Activated T-helper 1 cell treated with anti-CD3 and anti-CD28 coated beads, Interleukin-12 subunit alpha, Interleukin-12 subunit beta, Interleukin-2, Interleukin-4 antibody, amounts not matched to agents 30 ng/mL and 10 ng/mL and 1 ng/mL, durations not matched to agents 14 hours and 24 hours and 36 hours (primary cell): ENCODE results near the gene USP17L11. TPM values are rescaled to one million over a fixed set of nuclear protein-coding genes. Genes with fewer than 3 reads are reported as not detected.
"Not testable (repeated sequence)": the region's sequence is repeated elsewhere in the genome, so short reads cannot be mapped to it uniquely, and the experiment has no call there.

Source experiments
- DNase-seq: peaks from one replicate; pipeline ENCODE4 v3.0.0; 2021; ENCODE audit warnings: low spot score
- H3K27ac Mint-ChIP-seq: one replicate; pipeline ENCODE4 v1.8.0; 2021; ENCODE audit warnings: mild to moderate bottlenecking, mixed read lengths
- H3K27me3 Mint-ChIP-seq: one replicate; pipeline ENCODE4 v1.8.0; 2022; ENCODE audit warnings: mild to moderate bottlenecking, moderate library complexity, mixed read lengths; ENCODE audit not compliant: insufficient read depth
- H3K36me3 Mint-ChIP-seq: one replicate; pipeline ENCODE4 v1.8.0; 2021; ENCODE audit warnings: low read depth, mixed read lengths
- H3K4me1 Mint-ChIP-seq: one replicate; pipeline ENCODE4 v1.8.0; 2021; ENCODE audit warnings: low read depth, mixed read lengths
- H3K4me3 Mint-ChIP-seq: one replicate; pipeline ENCODE4 v1.8.0; 2021; ENCODE audit warnings: mild to moderate bottlenecking, moderate library complexity, mixed read lengths
- H3K9me3 Mint-ChIP-seq: one replicate; pipeline ENCODE4 v1.8.0; 2021; ENCODE audit warnings: mixed read lengths
- intact Hi-C: fragments of 100-400 bp; cut with micrococcal nuclease; formaldehyde crosslinking; loops from one replicate; pipeline ENCODE4 v1.15.1; 2024
- total RNA-seq: library from RNA; stranded (reverse); gene quantifications from 2 replicates; pipeline ENCODE4 v1.2.3, GENCODE V29; 2022

USP17L11 gene
- not detected in 2 replicates for total RNA-seq

- H3K4me3 Mint-ChIP-seq, H3K36me3 Mint-ChIP-seq, intact Hi-C loops, DNase-seq, H3K27me3 Mint-ChIP-seq, H3K4me1 Mint-ChIP-seq, H3K27ac Mint-ChIP-seq, H3K9me3 Mint-ChIP-seq: not testable (repeated sequence)
Observed at GRCh38 chr4:9215105-9215504, at the start of gene USP17L11. Gene USP17L11, plus strand, starts transcription at chr4:9215405. Its CDS starts 0 bp downstream, at chr4:9215405.

- H3K27me3 Mint-ChIP-seq, H3K36me3 Mint-ChIP-seq, H3K4me1 Mint-ChIP-seq, H3K9me3 Mint-ChIP-seq, H3K27ac Mint-ChIP-seq, DNase-seq, intact Hi-C loops, H3K4me3 Mint-ChIP-seq: not testable (repeated sequence)
Observed at GRCh38 chr4:9165990-9166389, 49.2 kb upstream of the USP17L11 start.

- H3K36me3 Mint-ChIP-seq, H3K27me3 Mint-ChIP-seq, H3K27ac Mint-ChIP-seq, intact Hi-C loops, DNase-seq, H3K4me1 Mint-ChIP-seq, H3K9me3 Mint-ChIP-seq, H3K4me3 Mint-ChIP-seq: not testable (repeated sequence)
Observed at GRCh38 chr4:9169791-9170459, 45.3 kb upstream of the USP17L11 start, which contains the start of gene FAM90A26. Gene FAM90A26, plus strand, starts transcription at chr4:9170409. Its CDS starts 2,764 bp downstream, at chr4:9173173.

GRCh38 chr4:9210357-9210756, 4.8 kb upstream of the USP17L11 start, which contains the start of gene USP17L10:
Gene USP17L10, plus strand, starts transcription at chr4:9210657. Its CDS starts 0 bp downstream, at chr4:9210657.
- H3K27ac Mint-ChIP-seq, H3K27me3 Mint-ChIP-seq, H3K4me1 Mint-ChIP-seq, H3K9me3 Mint-ChIP-seq, H3K4me3 Mint-ChIP-seq, DNase-seq, H3K36me3 Mint-ChIP-seq, intact Hi-C loops: not testable (repeated sequence)

- H3K27ac Mint-ChIP-seq, H3K4me3 Mint-ChIP-seq, intact Hi-C loops, H3K9me3 Mint-ChIP-seq, H3K4me1 Mint-ChIP-seq, H3K36me3 Mint-ChIP-seq, H3K27me3 Mint-ChIP-seq: not testable (repeated sequence)
- peak; percentile 0 for DNase-seq
Observed at GRCh38 chr4:9214701-9215100, 504 bp upstream of the USP17L11 start.

- H3K4me1 Mint-ChIP-seq, H3K4me3 Mint-ChIP-seq, H3K9me3 Mint-ChIP-seq, H3K36me3 Mint-ChIP-seq, H3K27me3 Mint-ChIP-seq, DNase-seq, H3K27ac Mint-ChIP-seq, intact Hi-C loops: not testable (repeated sequence)
Observed at GRCh38 chr4:9219852-9220251, 4.6 kb downstream of the USP17L11 start, which contains the start of gene USP17L12. Gene USP17L12, plus strand, starts transcription at chr4:9220152. Its CDS starts 0 bp downstream, at chr4:9220152.

GRCh38 chr4:9224596-9224995, 9.4 kb downstream of the USP17L11 start, which contains the start of gene USP17L13:
Gene USP17L13, plus strand, starts transcription at chr4:9224896. Its CDS starts 0 bp downstream, at chr4:9224896.
- H3K9me3 Mint-ChIP-seq, H3K4me1 Mint-ChIP-seq, H3K4me3 Mint-ChIP-seq, DNase-seq, H3K27ac Mint-ChIP-seq, H3K27me3 Mint-ChIP-seq, H3K36me3 Mint-ChIP-seq, intact Hi-C loops: not testable (repeated sequence)

- H3K4me1 Mint-ChIP-seq, result not testable (repeated sequence)
- DNase-seq, result peak; percentile 0
Observed at GRCh38 chr4:9230249-9230648, 15.0 kb downstream of the USP17L11 start.

GRCh38 chr4:9234085-9234484, 18.9 kb downstream of the USP17L11 start, which contains the start of gene USP17L15:
Gene USP17L15, plus strand, starts transcription at chr4:9234385. Its CDS starts 0 bp downstream, at chr4:9234385.
- H3K27ac Mint-ChIP-seq, H3K4me1 Mint-ChIP-seq, H3K9me3 Mint-ChIP-seq, H3K36me3 Mint-ChIP-seq, DNase-seq, intact Hi-C loops, H3K27me3 Mint-ChIP-seq, H3K4me3 Mint-ChIP-seq: not testable (repeated sequence)

More at GRCh38 chr4:9230249-9230648, 15.0 kb downstream of the USP17L11 start:
- H3K4me3 Mint-ChIP-seq, H3K36me3 Mint-ChIP-seq, H3K27ac Mint-ChIP-seq, intact Hi-C loops, H3K27me3 Mint-ChIP-seq, H3K9me3 Mint-ChIP-seq: not testable (repeated sequence)

GRCh38 chr4:9238461-9238860, 23.3 kb downstream of the USP17L11 start:
- H3K4me3 Mint-ChIP-seq, H3K36me3 Mint-ChIP-seq, H3K4me1 Mint-ChIP-seq, H3K9me3 Mint-ChIP-seq, DNase-seq, H3K27ac Mint-ChIP-seq, intact Hi-C loops, H3K27me3 Mint-ChIP-seq: not testable (repeated sequence)

GRCh38 chr4:9243579-9243978, 28.4 kb downstream of the USP17L11 start, which contains the start of gene USP17L17:
Gene USP17L17, plus strand, starts transcription at chr4:9243879. Its CDS starts 0 bp downstream, at chr4:9243879.
- H3K9me3 Mint-ChIP-seq, H3K4me3 Mint-ChIP-seq, H3K27me3 Mint-ChIP-seq, DNase-seq, H3K4me1 Mint-ChIP-seq, H3K36me3 Mint-ChIP-seq, H3K27ac Mint-ChIP-seq, intact Hi-C loops: not testable (repeated sequence)

GRCh38 chr4:9247953-9248680, 32.9 kb downstream of the USP17L11 start, which contains the start of gene USP17L18:
Gene USP17L18, plus strand, starts transcription at chr4:9248630. Its CDS starts 0 bp downstream, at chr4:9248630.
- DNase-seq, H3K27ac Mint-ChIP-seq, H3K9me3 Mint-ChIP-seq, H3K4me1 Mint-ChIP-seq, H3K4me3 Mint-ChIP-seq, H3K27me3 Mint-ChIP-seq, H3K36me3 Mint-ChIP-seq, intact Hi-C loops: not testable (repeated sequence)

- DNase-seq, H3K27ac Mint-ChIP-seq, H3K27me3 Mint-ChIP-seq, intact Hi-C loops, H3K4me1 Mint-ChIP-seq, H3K9me3 Mint-ChIP-seq, H3K4me3 Mint-ChIP-seq, H3K36me3 Mint-ChIP-seq: not testable (repeated sequence)
Observed at GRCh38 chr4:9253078-9253477, 37.9 kb downstream of the USP17L11 start, which contains the start of gene USP17L19. Gene USP17L19, plus strand, starts transcription at chr4:9253378. Its CDS starts 0 bp downstream, at chr4:9253378.
